OCI-LY7 (cell line): ENCODE data around the gene KIAA0513. TPM values are rescaled to one million over a fixed set of nuclear protein-coding genes. Genes with fewer than 3 reads are reported as not detected.

Experiments
- BruUV-seq: library from RNA; stranded (reverse); fragments of 400-500 nt; replicated peaks from 2 replicates; lab custom pipeline; 2021; lab: Mats Ljungman, UMichigan
- CTCF ChIA-PET: fragments of 300-600 bp; sonication (Branson Sonifier 250); formaldehyde crosslinking; loops from one replicate; lab custom pipeline; 2022; ENCODE audit warnings: antibody characterized with exemption; ENCODE audit not compliant: unreplicated experiment; lab: Charles Lee
- POLR2A ChIA-PET: fragments of 300-600 bp; sonication (Branson Sonifier 250); formaldehyde crosslinking; loops from one replicate; lab custom pipeline; 2022; ENCODE audit warnings: antibody characterized with exemption; lab: Charles Lee
- DNase-seq: peaks from one replicate; pipeline ENCODE4 v3.0.0-alpha.2; 2015; ENCODE audit warnings: low spot score
- H2AFZ ChIP-seq: fragments of 200-600 bp; sonication (generic), shearing (Covaris generic); 2 replicates; pipeline ENCODE4 v1.6.1; 2014; ENCODE audit warnings: mild to moderate bottlenecking, antibody characterized with exemption, low read length, moderate library complexity
- H3K27ac ChIP-seq: fragments of 200-600 bp; sonication (generic); 2 replicates; pipeline ENCODE4 v1.5.1; 2014; ENCODE audit warnings: mixed run types, low read depth, mild to moderate bottlenecking, moderate library complexity, low read length, inconsistent platforms; ENCODE audit not compliant: poor library complexity, severe bottlenecking
- H3K36me3 ChIP-seq: fragments of 200-600 bp; sonication (generic); 2 replicates; pipeline ENCODE4 v1.6.1; 2014; ENCODE audit warnings: mild to moderate bottlenecking, antibody characterized with exemption, low read length, moderate library complexity, mixed read lengths; ENCODE audit not compliant: insufficient read depth
- H3K4me1 ChIP-seq: fragments of 200-600 bp; sonication (generic); 2 replicates; pipeline ENCODE4 v1.5.1; 2014; ENCODE audit warnings: mild to moderate bottlenecking, low read length; ENCODE audit not compliant: insufficient read depth, poor library complexity, severe bottlenecking
- H3K4me2 ChIP-seq: fragments of 200-600 bp; sonication (generic); 2 replicates; pipeline ENCODE4 v1.6.1; 2014; ENCODE audit warnings: mild to moderate bottlenecking, low read length
- H3K4me3 ChIP-seq: fragments of 200-600 bp; sonication (generic); 2 replicates; pipeline ENCODE4 v1.5.1; 2014; ENCODE audit warnings: mild to moderate bottlenecking, low read depth, low read length; ENCODE audit not compliant: poor library complexity, severe bottlenecking
- H3K79me2 ChIP-seq: fragments of 200-600 bp; sonication (generic); 2 replicates; pipeline ENCODE4 v1.6.1; 2016; ENCODE audit warnings: low read depth, mild to moderate bottlenecking, low read length, moderate library complexity, mixed read lengths; ENCODE audit not compliant: insufficient read depth
- H3K9me2 ChIP-seq: fragments of 200-600 bp; sonication (generic); 2 replicates; pipeline ENCODE4 v1.6.1; 2016; ENCODE audit warnings: mild to moderate bottlenecking, low read length, mixed read lengths; ENCODE audit not compliant: insufficient read depth
- H3K9me3 ChIP-seq: fragments of 200-600 bp; sonication (generic); 2 replicates; pipeline ENCODE4 v1.6.1; 2014; ENCODE audit warnings: mild to moderate bottlenecking, mixed run types, low read length, mixed read lengths
- H4K20me1 ChIP-seq: fragments of 200-600 bp; sonication (generic); 2 replicates; pipeline ENCODE4 v1.6.1; 2014; ENCODE audit warnings: mild to moderate bottlenecking, antibody characterized with exemption, low read length, moderate library complexity, mixed read lengths; ENCODE audit not compliant: insufficient read depth
- CTCF ChIP-seq: fragments of 200-600 bp; sonication (generic); conservative IDR thresholded peaks from 2 replicates; pipeline ENCODE4 v1.5.1; 2014; ENCODE audit warnings: mild to moderate bottlenecking, antibody characterized with exemption, low read length, moderate library complexity, mixed read lengths
- EZH2phosphoT487 ChIP-seq: fragments of 200-600 bp; sonication (generic); IDR thresholded peaks from 2 replicates; pipeline ENCODE4 v1.6.1; 2018; ENCODE audit warnings: low read depth, borderline replicate concordance, mild to moderate bottlenecking, mixed run types, antibody characterized with exemption, low read length, moderate library complexity, mixed read lengths
- intact Hi-C: fragments of 100-400 bp; cut with micrococcal nuclease; formaldehyde crosslinking; loops from one replicate; pipeline ENCODE4 v1.10.0; 2022; ENCODE audit not compliant: unreplicated experiment
- total RNA-seq, 2 experiments: library from RNA; depleted of rRNA in 1 of 2; stranded (reverse); fragments of >200 nt in 1 of 2; shearing (Covaris generic) in 1 of 2; gene quantifications; 2 replicates each; pipeline ENCODE4 v1.2.3, GENCODE V29; 2014 to 2022

Gene KIAA0513
- total RNA-seq, 2 experiments from 2014 or later = 0.88 to 4.8 TPM

- Histone ChIP-seq H3K79me2 (no peaks in the 10 kb centered on the region), H3K36me3 (no peaks in the 10 kb centered on the region), H4K20me1 (no peaks in the 10 kb centered on the region), H3K9me2 (no peaks in the 10 kb centered on the region), H3K9me3 (no peaks in the 10 kb centered on the region), H3K4me1 (no peaks in the 10 kb centered on the region), H3K4me3 (no peak overlapping the region), H3K27ac (no peak overlapping the region), H3K4me2 (no peak overlapping the region), H2AFZ (no peak overlapping the region)
- ChIA-PET POLR2A (interaction anchor here (1.0 kb wide), 1 partner anchor 36 kb away, joined by 4 read pairs; no protein-coding TSS in a partner anchor), CTCF (no interaction called here)
- TF ChIP-seq EZH2phosphoT487 (no peak), CTCF (no peak)
- intact Hi-C loops = no loop called here
- DNase-seq = no peak
- no TSS peak for BruUV-seq
Measured at GRCh38 chr16:85068746-85069145, 41.2 kb downstream of the KIAA0513 start.

- POLR2A ChIA-PET = interaction anchor here (1.0 kb wide), 1 partner anchor 36 kb away, joined by 4 read pairs; no protein-coding TSS in a partner anchor
- Histone ChIP-seq H3K4me3 (no peak overlapping the region), H3K36me3 (no peaks in the 10 kb centered on the region), H3K4me2 (no peak overlapping the region), H3K27ac (no peak overlapping the region), H3K9me2 (no peaks in the 10 kb centered on the region), H3K9me3 (no peaks in the 10 kb centered on the region), H4K20me1 (no peaks in the 10 kb centered on the region), H3K79me2 (no peaks in the 10 kb centered on the region), H3K4me1 (no peaks in the 10 kb centered on the region), H2AFZ (no peak overlapping the region)
- CTCF ChIA-PET = no interaction called here
- no TSS peak for BruUV-seq
- TF ChIP-seq EZH2phosphoT487 (no peak), CTCF (no peak)
- intact Hi-C loops = no loop called here
- DNase-seq = no peak
Measured at GRCh38 chr16:85069171-85069570, 41.6 kb downstream of the KIAA0513 start.

- ChIA-PET POLR2A (no interaction called here), CTCF (no interaction called here)
- Histone ChIP-seq H3K4me2 (no peak overlapping the region), H3K9me3 (no peaks in the 10 kb centered on the region), H3K36me3 (no peaks in the 10 kb centered on the region), H3K4me1 (no peaks in the 10 kb centered on the region), H3K79me2 (no peaks in the 10 kb centered on the region), H4K20me1 (no peaks in the 10 kb centered on the region), H3K27ac (no peak overlapping the region), H2AFZ (no peak overlapping the region), H3K4me3 (no peak overlapping the region), H3K9me2 (no peaks in the 10 kb centered on the region)
- BruUV-seq = no TSS peak
- intact Hi-C loops = no loop called here
- no peak for TF ChIP-seq EZH2phosphoT487
- TF ChIP-seq CTCF = no peak
- no peak for DNase-seq
Measured at GRCh38 chr16:85072076-85072860, 44.7 kb downstream of the KIAA0513 start.
